Peyer's patch (tissue), 4 donors: Measurements from ENCODE around the gene SGMS1. TPM values are rescaled to one million over a fixed set of nuclear protein-coding genes. Genes with fewer than 3 reads are reported as not detected.

Experiments
- DNase-seq, 3 donors: peaks; one replicate each; pipeline ENCODE4 v3.0.0-alpha.2; 2017 to 2019
- H3K27ac ChIP-seq, 4 donors: fragments of 200-600 bp; sonication (generic); one replicate each; pipeline ENCODE4 v1.5.1; 2016 to 2019
- H3K27me3 ChIP-seq, 2 donors: fragments of 200-600 bp; sonication (generic); one replicate each; pipeline ENCODE4 v1.5.1; 2019
- H3K36me3 ChIP-seq, 3 donors: fragments of 200-600 bp; sonication (generic); one replicate each; pipeline ENCODE4 v1.5.1; 2016 to 2019
- H3K4me1 ChIP-seq, 4 donors: fragments of 200-600 bp; sonication (generic); one replicate each; pipeline ENCODE4 v1.5.1; 2016 to 2019
- H3K4me3 ChIP-seq, 4 donors: fragments of 200-600 bp; sonication (generic); 1 replicate in 3 of 4; 2 replicates in 1 of 4; pipeline ENCODE4 v1.5.1; 2016 to 2019; ENCODE audit warnings: mild to moderate bottlenecking in 1 of 4
- H3K9me3 ChIP-seq, 4 donors: fragments of 200-600 bp; sonication (generic); one replicate each; pipeline ENCODE4 v1.5.1; 2016 to 2019; ENCODE audit warnings: mild to moderate bottlenecking in 1 of 4
- CTCF ChIP-seq, 6 experiments: fragments of 450-650 bp in 4 of 6; fragments of 200-600 bp in 2 of 6; sonication (generic) in 1 of 6; IDR thresholded peaks; one replicate each; pipeline ENCODE4 v1.5.1; 2017 to 2019; ENCODE audit warnings: antibody characterized with exemption in 6 of 6, mild to moderate bottlenecking in 3 of 6, moderate library complexity in 1 of 6
- POLR2A ChIP-seq, 2 donors: fragments of 450-650 bp; IDR thresholded peaks; one replicate each; pipeline ENCODE4 v1.5.1; 2017; ENCODE audit warnings: antibody characterized with exemption in 2 of 2, mild to moderate bottlenecking in 2 of 2, moderate library complexity in 2 of 2
- total RNA-seq, 4 donors: library from RNA; depleted of rRNA; stranded (reverse); fragments of >200 nt; gene quantifications; one replicate each; pipeline ENCODE4 v1.1.0, GENCODE V29; 2016

SGMS1 gene
- total RNA-seq, 4 donors from 2014 or later: 73.4 to 117 (median 88.4) TPM

DNA sequence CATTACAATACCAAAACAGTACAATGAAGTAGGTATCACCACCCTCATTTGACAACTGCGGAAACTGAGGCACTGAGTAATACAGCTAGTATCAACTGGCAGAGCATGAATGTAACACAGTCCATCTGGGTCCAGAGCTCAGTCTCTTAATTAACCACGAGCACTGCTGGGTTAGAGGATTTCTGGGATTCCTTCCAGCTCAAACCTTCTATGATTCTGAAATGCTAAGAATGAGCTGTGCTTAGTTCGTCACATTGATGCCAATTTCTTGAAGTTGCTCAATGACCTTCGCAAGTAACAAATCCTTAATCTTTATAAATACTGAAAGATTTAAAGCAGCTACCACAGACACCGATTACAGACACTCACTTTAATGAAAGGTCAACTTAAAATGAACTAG is 62.5 kb downstream of the SGMS1 start:
- Histone ChIP-seq H3K9me3 (no peaks in the 10 kb centered on the region), H3K27me3 (no peaks in the 10 kb centered on the region), H3K4me1 (peaks cover 0 to 5% (median 0%) of the 10 kb centered on the region in 4 donors), H3K4me3 (no peak overlapping the region), H3K27ac (no peak overlapping the region), H3K36me3 (no peaks in the 10 kb centered on the region)
- no peak for DNase-seq
- TF ChIP-seq POLR2A (IDR thresholded peaks at IDR 0.05) (no peak), CTCF (IDR thresholded peaks at IDR 0.05) (no peak)

- H3K4me3 ChIP-seq: no peak overlapping the region
- H3K27me3 ChIP-seq: no peaks in the 10 kb centered on the region
- TF ChIP-seq CTCF (IDR thresholded peaks at IDR 0.05) (no peak), POLR2A (IDR thresholded peaks at IDR 0.05) (no peak)
- H3K9me3 ChIP-seq: no peaks in the 10 kb centered on the region
- DNase-seq: no peak
- H3K36me3 ChIP-seq: no peaks in the 10 kb centered on the region
- no peak overlapping the region for H3K27ac ChIP-seq
- H3K4me1 ChIP-seq: peaks cover 0 to 5% (median 0%) of the 10 kb centered on the region in 4 donors
These were observed 63.4 kb downstream of the SGMS1 start for GRCh38 chr10:50560370-50560769.

DNA sequence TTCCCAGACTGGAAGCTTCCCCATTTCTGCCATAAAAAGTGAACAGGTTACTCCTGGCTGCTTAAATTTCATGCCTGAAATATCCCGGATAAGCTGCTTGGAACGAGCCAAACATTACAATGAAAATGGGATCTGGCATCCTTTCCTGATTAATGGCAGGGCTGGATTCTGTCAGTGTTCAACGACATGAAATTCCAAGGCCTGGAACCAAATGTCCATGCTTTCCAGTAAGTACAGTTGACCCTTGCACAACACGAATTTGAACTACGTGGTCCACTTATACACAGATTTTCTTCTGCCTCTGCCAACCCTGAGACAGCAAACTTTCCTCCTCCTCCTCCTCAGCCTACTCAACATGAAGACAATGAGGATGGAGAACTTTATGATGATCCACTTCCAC is 65.4 kb downstream of the SGMS1 start:
- TF ChIP-seq POLR2A (IDR thresholded peaks at IDR 0.05) (no peak), CTCF (IDR thresholded peaks at IDR 0.05) (no peak)
- Histone ChIP-seq H3K4me3 (no peak overlapping the region), H3K36me3 (no peaks in the 10 kb centered on the region), H3K4me1 (peaks cover 0 to 5% (median 0%) of the 10 kb centered on the region in 4 donors), H3K27ac (no peak overlapping the region), H3K9me3 (no peaks in the 10 kb centered on the region), H3K27me3 (no peaks in the 10 kb centered on the region)
- no peak for DNase-seq

DNA sequence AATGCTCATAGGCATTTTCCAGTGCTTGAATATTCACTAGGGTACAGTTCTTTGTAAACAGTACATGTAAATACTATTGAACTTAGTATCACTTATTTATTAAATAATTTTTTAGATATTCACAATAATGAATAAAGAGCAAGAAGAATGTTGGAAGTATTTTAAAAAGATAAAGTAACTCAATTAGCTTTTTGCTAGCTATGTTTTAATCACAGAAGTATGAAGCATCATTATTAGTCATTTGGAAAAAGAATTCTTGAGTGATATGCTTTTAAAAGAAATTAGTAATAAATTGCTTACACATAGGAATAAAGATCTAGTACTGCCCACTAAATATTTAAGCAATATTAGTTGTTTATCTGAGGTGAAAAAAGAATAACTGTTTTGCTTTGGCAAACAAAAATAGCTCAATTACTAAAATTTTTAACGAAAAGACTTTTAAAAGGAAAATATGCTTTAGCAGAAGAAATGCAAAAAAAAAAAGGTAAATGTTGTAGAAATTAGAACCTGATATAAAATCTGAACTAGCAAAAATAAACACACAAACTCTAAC is 66.5 kb downstream of the SGMS1 start:
- Histone ChIP-seq H3K27ac (no peak overlapping the region), H3K4me1 (peaks cover 0 to 9% (median 0%) of the 10 kb centered on the region in 4 donors)
- TF ChIP-seq CTCF (IDR thresholded peaks at IDR 0.05) (no peak), POLR2A (IDR thresholded peaks at IDR 0.05) (no peak)

GRCh38 chr10:50556237-50557120 is 67.3 kb downstream of the SGMS1 start:
- Histone ChIP-seq H3K4me1 (peaks cover 0 to 9% (median 0%) of the 10 kb centered on the region in 4 donors), H3K27me3 (no peaks in the 10 kb centered on the region), H3K9me3 (no peaks in the 10 kb centered on the region), H3K4me3 (no peak overlapping the region), H3K27ac (no peak overlapping the region), H3K36me3 (no peaks in the 10 kb centered on the region)
- TF ChIP-seq POLR2A (IDR thresholded peaks at IDR 0.05) (no peak), CTCF (IDR thresholded peaks at IDR 0.05) (no peak)
- no peak for DNase-seq

More for the DNA sequence above, 66.5 kb downstream of the SGMS1 start:
- no peaks in the 10 kb centered on the region for H3K27me3 ChIP-seq
- no peak for DNase-seq
- no peaks in the 10 kb centered on the region for H3K9me3 ChIP-seq
- H3K4me3 ChIP-seq: no peak overlapping the region
- H3K36me3 ChIP-seq: no peaks in the 10 kb centered on the region
